Raji (cell line): Measurements from ENCODE around the gene NAT9.

ENCODE experiments used
- POLR2A ChIP-seq: IDR thresholded peaks from 2 replicates; pipeline ENCODE4 v1.6.1; 2011; ENCODE audit warnings: low read depth, low read length, control low read depth; ENCODE audit not compliant: insufficient read depth

The NAT9 gene

DNA sequence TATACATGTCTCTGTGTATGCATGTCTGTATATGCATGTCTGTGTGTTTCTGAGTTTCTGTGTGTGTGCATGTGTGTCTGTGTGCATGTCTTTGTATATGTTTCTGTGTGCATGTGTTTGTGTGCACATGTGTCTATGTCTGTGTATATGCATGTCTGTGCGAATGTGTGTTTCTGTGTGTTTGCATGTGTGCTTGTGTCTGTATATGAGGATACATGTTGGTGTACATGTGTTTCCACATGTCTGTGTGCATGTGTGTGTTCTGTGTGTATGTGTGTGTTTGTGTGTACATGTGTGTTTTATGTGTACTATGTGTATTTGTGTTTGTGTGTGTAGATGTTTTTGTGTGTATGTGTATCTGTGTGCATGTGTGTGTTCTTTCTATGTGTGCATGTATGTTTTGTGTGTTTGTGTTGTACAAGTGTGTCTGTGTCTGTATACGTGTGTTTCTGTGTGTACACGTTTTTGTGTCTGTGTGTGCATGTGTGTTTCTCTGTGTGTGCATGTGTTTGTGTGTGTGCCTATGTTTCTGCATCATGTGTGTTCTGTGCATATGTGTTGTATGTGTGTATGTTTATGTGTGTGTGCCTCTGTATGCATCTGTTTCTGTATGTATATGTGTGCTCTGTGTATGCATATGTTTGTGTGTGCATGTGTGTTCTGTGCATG is 48.0 kb downstream of the NAT9 start:
- TF ChIP-seq POLR2A = no peak

DNA sequence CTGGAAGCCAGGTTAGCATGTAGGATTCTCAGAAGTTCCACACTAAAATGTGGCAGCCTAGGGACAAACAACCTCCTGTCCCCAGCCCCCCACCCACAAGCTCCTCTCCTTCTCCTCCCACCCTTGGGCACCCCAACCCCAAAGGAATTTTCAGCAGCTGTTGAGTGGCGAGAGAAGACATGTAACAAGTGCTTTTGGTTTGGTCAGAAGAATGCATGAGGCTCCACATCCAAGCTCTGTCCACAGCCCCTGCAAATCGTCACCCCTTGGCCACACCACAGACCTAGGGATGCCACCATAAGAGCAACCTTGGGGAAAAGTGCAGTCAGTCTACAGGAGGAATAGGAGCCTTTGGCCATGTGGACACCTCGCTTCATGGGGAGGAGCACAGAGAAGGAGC is 51.0 kb downstream of the NAT9 start:
- no peak for TF ChIP-seq POLR2A

DNA sequence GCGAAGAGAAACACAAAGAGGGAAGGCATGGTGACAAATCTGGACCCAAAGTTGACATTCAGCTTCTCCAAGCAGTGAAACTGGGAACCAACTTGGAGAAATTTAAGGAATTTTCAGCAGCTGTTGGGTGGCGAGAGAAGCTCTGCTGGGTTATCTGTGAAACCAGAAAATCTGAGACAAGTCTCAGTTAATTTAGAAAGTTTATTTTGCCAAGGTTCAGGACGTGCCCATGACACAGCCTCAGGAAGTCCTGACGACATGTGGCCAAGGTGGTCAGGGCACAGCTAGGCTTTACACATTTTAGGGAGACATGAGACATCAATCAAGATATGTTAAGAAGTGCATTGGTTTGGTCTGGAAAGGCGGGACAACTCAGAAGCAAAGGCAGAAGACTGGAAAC is 52.3 kb downstream of the NAT9 start:
- no peak for TF ChIP-seq POLR2A

DNA sequence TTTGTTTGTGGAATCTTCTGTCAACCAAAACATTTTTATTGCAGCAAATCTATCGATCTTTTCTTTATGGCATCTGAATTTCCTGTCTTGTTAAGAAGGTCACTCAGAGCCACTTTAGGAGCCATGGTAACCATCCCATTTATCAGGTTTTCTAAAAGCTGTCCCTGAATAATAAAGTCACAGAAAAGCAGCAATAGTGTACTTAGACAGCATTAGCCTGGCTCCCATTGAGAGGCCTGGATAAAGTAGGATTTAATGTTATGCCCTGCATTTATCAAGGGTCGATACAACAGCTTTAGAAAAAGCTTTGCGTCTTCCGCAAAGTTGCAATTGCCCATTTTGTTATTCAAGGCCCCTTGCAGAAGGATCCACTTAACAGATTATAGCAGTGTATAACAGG is 53.4 kb downstream of the NAT9 start:
- TF ChIP-seq POLR2A = no peak
